ENCODE data around the gene PARP6.
A peak's percentile ranks its signal among the peaks of the same experiment; 100 is the strongest.

GRCh38 chr15:72199721-72200212 lies 72.6 kb downstream of the PARP6 start:
- TF ChIP-seq CTCF (conservative IDR thresholded peaks at IDR 0.05) (peak; percentile 90), EZH2 (IDR thresholded peaks at IDR 0.05; ENCODE audit: low read depth) (no peak)
